ENCODE measurements around the gene KCTD14.
"Not testable (repeated sequence)": the region's sequence is repeated elsewhere in the genome, so short reads cannot be mapped to it uniquely, and the experiment has no call there.

Gene KCTD14, protein sequence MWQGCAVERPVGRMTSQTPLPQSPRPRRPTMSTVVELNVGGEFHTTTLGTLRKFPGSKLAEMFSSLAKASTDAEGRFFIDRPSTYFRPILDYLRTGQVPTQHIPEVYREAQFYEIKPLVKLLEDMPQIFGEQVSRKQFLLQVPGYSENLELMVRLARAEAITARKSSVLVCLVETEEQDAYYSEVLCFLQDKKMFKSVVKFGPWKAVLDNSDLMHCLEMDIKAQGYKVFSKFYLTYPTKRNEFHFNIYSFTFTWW

DNA sequence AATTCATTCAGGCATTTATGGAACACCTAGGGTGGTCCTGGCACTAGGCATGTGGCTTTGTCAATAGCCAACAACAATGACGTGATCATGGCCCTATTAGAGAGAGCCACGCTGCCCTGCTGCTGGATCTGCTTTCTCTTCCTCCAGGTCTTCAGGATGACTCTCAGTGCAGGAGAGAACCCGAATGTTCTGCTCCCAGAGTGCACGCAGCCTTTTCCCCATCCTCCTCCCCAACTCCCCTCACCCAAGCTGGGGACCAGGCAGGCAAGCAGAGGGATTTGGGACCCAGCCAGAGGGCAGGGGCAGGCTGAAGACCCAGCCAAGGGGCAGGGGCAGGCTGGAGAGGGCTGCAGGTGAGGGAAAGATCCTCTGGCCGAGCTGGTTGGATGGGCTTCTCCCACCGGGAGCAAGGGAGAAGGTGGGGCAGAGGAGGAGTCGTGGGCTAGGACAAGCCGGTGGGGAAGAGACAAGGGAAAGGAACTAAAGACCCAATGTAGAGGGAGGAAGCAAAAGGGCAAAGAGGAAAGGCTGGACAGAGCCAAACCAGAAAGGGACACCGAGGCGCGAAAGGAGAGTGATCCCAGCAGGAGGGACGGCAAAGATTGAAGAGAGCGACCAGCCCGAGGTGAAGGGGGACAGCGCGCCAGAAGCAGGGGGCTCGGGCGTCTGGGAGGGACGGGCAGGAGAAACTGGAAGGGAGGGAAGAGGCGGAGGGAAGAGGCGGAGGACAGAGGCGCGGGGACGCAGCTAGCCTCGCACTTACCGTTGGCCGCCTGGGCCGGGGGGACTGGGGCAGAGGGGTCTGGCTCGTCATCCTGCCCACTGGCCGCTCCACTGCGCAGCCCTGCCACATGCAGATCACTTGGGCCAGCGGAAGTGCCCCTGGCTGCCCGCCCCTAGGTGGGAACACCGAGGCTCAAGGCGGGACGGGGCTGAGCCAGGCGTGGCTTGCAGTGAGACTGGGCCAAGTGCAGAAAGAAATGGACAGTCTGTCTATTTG, at the start of gene KCTD14:
KCTD14 (minus strand) TSS at position 880 of the 1,000 bp plus-strand sequence; CDS start at position 853, 27 bp downstream.
- DNase-seq = peak; percentile 59

DNA sequence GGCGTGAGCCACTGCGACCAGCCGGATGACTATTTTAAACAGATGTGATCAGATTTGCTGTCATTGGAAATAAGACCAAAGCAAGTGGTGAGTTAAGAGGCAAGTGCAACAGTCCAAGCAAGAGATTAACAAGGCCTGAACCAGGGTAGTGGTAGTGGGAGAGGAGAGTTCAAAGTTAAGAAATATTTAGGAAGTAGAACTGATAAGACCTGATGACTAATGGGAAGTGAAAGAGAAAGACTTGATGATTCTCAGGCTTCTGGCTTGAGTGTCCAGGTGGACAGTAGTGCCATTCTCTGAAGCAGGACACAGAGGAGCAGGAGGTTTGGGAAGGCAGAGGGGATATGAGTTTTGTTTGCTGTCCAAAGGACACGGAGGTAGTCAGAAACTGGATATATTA, 49.4 kb upstream of the KCTD14 start:
- no peak for DNase-seq

- no peak for DNase-seq
Observed at GRCh38 chr11:78071717-78072116, 48.6 kb upstream of the KCTD14 start.

DNA sequence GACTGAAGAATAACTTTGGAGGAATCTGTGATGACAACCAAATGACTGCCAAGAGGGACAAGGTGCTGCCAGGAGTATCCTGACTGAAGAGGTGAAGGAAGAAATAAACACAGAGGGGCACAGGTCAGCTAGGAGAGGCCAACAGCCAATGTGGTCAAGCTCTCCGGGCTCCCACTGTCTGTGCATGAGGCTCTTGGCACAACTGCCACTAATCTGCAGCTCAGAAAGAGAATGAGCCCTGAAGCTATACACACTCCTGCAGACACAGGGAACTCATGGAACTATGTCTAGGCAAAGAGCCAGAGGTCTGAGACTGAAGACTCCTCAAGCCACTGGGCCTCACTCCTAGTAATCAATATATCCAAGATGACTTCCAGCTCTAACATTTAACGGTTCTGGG, 47.5 kb upstream of the KCTD14 start:
- DNase-seq = no peak

DNA sequence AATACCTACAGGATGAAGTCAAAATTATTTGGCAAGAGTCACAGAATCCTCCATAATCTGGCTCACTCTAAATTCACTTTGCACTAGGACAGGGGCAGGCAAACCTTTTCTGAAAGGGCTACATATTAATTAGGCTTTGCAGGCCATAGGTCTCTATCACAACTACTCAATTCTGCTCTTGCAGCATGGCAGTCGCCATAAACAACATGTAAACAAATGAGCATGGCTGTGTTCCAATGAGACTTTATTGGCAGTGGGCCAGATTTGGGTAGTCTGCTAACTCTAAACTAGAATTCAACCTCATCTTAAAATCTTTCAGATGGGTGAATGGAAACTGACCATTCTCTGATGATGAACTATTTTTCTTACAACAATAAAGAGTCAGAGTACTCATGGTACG, 46.4 kb upstream of the KCTD14 start:
- no peak for DNase-seq

DNA sequence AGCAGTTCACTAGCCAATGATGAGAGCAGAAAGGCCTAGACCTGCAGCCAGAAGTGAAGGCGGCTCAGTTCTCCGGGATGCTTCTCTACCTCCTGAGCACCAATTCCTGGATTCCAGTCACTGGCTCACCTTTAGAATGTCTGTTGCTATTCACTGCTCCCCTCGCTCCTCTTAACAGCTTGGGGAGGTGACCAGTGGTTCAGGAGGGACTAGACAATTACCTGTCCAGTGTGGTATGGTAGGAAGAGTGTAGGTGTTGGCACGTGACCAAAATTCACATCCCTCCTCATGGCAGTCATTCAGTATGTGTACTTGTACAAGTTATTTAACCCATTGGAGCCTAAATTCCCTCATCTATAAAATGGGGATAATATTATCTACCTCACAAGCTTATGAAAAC, 44.6 kb upstream of the KCTD14 start:
- DNase-seq = no peak

GRCh38 chr11:78066471-78066870, 43.4 kb upstream of the KCTD14 start:
- DNase-seq = no peak

GRCh38 chr11:78065203-78065602, 42.1 kb upstream of the KCTD14 start:
- no peak for DNase-seq

- no peak for DNase-seq
Observed at GRCh38 chr11:78063440-78064181, 40.5 kb upstream of the KCTD14 start, which contains the start of gene THRSP. THRSP (plus strand) TSS chr11:78063861; CDS start chr11:78063882, 21 bp downstream.

- no peak for DNase-seq
Observed at GRCh38 chr11:78062671-78063070, 39.6 kb upstream of the KCTD14 start.

DNA sequence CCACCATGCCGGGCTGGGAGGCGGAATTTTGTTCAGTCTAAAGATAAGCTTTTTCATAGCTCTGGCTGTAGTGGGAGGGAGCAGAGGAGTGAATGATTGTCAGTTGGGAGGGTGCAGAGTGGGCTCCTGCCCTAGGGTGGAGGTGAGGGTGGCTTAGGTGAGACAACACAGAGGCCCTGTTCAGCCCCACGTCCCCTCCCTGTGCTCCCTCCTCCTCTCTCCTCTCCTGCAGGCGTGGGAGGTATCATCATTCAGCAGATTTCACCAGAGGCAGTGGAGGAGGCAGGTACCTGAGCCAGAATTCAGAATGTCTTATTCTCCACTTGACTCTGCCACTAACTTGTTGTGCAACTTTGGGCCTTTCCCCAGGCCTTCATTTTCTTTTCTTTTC, 38.8 kb upstream of the KCTD14 start:
- no peak for DNase-seq

DNA sequence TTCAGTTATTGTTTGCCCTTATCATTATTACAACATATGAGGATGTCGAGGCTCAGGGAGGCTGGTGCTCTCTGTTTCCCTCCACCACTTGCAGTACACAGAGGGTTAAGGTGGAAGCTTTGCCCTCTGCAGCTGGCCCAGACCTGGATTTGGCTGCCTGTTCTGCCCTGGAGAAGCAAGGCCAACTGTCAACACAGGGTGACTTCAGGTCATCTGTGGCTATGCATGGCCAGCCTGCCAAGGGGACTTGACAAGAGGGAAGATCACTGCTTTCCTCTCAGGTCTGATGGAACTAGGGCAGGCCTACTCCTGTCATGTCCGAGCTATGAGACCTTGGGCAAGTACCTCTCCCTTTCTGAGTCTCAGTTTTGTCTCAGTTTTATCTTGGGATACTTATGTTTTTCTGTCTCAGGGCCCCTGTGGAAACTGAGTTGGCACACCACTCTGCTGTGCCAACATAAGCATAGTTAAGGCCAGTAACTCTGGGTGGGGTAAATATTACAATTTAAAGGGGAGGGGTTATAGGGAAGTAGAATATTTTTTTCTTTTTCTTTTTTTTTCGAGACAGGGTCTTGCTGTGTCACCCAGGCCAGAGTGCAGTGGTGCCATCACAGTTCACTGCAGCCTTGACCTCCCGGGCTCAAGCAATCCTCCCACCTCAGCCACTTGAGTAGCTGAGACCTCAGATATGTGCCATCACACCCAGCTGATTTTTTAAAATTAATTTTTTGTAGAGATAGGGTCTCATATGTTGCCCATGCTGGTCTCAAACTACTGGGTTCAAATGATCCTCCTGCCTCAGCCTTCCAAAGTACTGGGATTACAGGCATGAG, 38.2 kb upstream of the KCTD14 start:
- DNase-seq = no peak

- no peak for DNase-seq
Observed at GRCh38 chr11:78060533-78060932, 37.5 kb upstream of the KCTD14 start.

DNA sequence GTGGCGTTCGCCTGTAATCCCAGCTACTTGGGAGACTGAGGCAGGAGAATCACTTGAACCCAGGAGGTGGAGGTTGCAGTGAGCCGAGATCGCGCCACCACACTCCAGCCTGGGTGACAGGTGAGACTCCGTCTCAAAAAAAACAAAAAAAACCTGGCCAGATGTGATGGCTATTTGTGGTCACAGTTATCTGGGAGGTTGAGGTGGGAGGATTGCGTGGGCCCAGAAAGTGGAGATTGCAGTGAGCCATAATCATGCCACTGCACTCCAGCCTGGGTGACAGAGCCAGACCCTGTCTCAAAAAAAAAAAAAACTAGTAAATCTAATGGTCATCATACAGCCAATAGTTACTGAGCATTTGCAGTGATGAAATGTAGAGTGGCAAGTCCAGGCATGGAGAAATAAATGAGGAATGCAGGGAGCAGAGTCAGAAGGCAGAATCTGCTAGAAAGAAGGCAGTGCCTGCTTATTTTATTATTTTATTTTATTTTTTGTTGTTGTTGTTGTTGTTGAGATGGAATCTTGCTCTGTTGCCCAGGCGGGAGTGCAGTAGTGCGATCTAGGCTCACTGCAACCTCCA, 36.8 kb upstream of the KCTD14 start:
- DNase-seq = not testable (repeated sequence)

GRCh38 chr11:78057462-78058055, 34.5 kb upstream of the KCTD14 start:
- DNase-seq = no peak

- DNase-seq = no peak
Observed at GRCh38 chr11:78056093-78056492, 33.0 kb upstream of the KCTD14 start.

DNA sequence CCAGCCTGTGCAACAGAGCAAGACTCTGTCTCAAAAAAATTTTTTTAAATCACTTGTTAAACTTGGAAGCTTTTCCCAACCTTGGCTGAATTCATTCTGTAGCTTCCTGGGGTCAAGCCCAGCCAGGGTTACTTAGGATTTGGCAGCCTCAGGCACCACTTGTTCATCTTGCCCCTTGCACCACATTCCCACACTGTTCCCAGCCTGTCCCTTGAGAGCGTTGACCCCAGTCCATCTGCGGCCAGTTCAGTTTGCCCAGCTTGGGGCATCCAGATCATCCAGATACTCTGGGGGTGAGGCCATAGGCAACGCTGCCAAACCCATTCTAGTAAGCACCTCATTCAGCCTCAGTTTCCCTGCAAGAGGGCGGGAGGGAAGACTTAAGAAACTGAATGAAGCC, 31.9 kb upstream of the KCTD14 start:
- DNase-seq = no peak

GRCh38 chr11:78050964-78051831, 28.1 kb upstream of the KCTD14 start:
- no peak for DNase-seq

DNA sequence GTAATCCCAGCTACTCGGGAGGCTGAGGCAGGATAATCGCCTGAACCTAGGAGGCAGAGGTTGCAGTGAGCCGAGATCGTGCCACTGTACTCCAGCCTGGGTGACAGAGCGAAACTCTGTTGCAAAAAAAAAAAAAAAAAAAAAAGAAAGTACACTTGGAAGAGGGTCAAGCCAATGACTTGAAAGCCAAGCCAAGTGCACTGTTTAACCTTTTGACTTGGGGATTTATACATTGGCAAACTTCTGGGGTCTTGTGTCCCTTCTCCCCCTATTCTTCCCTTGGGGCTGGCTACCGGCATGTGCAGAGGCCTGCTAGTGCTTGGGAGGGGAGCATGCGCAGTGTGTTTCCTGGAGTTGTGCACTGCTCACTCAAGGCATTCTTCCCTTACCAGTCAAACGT, 26.3 kb upstream of the KCTD14 start:
- DNase-seq = no peak

DNA sequence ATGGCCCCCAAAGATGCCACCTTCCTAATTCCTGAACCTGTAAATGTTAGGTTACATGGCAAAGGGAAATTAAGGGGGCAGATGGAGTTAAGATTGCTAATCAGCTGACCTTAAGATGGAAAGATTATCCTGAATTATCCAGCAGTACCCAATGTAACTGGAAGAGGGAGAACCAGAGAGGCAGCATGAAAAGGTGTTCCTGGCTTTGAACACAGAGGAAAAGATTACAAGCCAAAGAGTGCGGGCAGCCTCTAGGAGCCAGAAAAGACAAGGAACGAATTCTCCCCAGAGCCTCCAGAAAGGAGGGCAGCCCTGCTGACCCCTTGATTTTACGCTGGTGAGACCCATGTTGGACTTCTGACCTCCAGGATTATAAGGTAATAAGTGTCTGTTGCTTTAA, 25.5 kb upstream of the KCTD14 start:
- DNase-seq = no peak

DNA sequence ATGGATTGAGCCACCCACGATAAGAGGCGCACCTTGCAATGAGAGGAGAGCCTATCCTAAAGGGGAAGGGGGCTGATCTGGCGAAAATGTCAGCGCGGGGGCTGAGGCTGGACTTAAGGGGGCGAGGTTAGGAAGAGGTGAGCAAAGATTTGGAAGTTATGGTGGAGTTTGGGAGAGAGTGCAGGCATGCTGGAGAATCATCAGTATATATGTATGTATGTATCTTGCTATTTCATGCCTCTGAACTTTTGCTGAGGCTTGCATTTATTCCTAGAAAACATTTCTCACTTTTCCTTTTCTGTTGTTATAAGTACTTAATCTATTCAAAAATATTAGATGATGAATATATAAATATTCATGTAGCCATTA, 23.4 kb upstream of the KCTD14 start:
- DNase-seq = no peak
